ENCODE data around the gene ITGAL.

The ITGAL gene

DNA sequence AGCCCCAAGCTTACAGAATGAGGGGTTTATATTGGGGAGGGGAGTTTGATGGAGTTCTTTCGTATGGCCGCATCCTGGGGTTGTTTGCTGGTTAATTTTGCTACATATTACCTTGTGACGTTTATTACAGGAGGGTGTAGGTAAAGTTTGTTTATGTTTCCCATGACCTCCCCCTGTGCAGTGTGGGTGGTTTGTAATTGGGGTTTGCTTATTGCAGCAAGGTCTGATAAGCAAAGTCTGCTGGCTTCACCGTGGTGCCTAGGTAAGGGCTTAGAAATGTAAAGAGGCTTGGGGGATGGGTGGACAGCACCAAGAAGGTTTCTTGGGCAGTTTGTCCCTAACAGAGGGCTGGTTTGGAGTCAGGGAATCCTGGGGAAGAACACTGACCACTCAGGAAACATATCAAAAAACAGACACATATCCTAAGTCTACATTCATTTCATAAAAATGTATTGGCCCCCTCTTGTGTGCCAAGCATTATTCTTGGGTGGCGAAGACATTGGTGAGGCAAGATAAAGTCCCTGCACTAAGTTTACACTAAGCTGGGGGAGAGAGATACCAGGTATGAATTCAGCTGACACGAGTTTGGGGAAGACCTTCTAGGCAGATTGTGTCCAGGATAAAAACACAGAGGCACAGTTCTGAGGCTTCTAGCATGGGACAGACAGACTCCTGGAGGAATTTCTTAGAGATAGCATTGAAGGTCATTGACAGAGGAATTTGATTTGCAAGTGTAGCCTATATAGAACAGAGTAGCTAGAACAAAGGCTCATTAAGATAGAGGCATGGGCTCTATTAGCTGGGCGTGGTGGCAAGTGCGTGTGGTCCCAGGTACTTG is 76.1 kb downstream of the ITGAL start:
- no peak for DNase-seq

DNA sequence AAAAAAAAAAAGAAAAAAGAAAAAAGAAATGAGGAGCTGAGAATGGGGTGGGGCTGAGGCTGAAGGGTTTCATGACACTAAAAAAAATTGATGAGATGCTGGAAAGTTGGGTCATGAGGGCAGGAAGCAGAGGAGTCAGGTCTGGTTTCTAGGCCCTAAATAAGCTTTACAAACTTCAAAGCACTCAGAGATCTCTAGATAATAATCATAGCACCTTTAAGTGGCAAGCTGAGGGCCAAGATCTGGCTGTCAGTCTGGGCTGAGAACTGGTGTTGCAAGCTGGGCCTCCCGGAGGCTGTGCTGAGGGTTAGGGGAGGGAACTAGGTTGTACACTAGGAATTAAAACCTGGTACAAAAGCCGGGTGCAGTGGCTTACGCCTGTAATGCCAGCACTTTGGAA is 79.2 kb downstream of the ITGAL start:
- DNase-seq = peak; percentile 90

DNA sequence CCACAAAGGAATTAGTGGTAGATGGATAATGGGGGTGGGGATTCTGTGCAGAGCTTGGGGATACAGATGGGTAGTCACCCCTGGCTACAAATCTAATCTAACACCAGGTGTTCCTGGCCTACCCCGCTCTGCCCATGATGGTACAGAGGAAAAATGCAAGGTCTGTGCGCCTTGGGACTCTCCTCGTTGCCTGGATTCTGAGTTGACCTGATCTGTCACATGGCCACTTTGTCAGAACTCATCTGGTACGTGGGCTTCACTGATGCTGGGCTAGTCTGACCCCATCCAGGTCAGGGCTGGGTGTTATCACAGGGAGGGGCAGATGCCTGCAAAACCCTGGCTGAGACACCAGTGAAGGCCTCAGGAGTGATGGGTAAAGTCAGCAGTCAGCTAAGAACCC is 80.4 kb downstream of the ITGAL start:
- DNase-seq = no peak

DNA sequence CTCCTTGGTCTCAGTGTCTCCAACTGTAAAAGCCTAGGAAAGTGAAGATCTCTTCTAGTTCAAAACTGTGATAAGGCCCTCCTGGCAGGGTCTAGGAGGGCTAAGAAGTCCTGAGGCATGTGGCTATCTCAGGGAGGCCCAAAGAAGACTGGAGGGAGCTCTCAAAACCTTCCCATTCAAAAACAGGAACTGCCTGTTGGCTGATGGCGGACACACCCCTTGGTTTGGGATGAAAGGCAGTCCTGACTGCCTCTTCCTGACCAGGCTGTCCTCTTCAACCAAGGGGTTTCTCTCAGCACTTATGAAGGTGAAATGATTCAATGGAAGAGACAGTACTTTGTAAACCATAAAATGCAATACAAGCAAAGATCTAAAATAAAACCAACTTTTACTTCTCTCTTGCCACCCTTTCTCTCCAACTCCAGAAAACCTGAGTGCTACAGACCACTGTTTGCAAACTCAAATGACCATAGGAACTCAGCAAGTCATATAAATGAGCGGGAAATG is 80.9 kb downstream of the ITGAL start:
- no peak for DNase-seq

DNA sequence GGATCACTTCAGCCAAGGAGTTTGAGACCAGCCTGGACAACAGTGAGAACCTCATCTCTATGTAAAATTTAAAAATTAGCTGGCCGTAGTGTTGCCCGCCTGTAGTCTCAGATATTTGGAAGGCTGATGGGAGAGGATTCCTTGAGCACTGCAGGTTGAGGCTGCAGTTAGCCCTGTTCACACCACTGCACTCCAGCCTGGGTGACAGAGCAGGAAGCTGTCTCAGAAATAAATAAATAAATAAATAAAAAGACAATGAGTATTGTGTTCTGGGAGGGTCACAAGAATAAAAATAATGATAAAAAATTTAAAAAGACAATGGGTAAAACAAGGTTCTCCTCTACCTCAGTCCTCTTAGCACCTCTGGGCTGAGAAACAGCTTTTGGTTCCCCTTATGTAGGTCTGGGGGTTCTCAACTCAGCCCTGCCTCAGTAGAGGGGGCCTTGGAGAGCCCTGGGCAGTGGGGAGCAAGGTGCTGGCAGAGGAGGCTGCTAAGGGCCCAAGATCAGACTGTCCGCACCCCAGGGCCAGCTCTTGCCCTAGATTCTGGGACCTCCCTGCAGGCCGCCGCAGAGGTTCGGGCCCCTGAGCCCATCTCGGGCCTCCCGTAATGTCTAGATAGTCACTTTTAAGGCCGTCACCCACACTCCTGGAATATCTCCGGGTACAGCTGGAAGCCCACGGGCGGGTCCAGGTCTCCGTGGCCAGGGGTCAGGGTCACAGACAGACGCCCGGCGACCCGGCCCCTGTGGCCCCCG is 82.2 kb downstream of the ITGAL start:
- no peak for DNase-seq

DNA sequence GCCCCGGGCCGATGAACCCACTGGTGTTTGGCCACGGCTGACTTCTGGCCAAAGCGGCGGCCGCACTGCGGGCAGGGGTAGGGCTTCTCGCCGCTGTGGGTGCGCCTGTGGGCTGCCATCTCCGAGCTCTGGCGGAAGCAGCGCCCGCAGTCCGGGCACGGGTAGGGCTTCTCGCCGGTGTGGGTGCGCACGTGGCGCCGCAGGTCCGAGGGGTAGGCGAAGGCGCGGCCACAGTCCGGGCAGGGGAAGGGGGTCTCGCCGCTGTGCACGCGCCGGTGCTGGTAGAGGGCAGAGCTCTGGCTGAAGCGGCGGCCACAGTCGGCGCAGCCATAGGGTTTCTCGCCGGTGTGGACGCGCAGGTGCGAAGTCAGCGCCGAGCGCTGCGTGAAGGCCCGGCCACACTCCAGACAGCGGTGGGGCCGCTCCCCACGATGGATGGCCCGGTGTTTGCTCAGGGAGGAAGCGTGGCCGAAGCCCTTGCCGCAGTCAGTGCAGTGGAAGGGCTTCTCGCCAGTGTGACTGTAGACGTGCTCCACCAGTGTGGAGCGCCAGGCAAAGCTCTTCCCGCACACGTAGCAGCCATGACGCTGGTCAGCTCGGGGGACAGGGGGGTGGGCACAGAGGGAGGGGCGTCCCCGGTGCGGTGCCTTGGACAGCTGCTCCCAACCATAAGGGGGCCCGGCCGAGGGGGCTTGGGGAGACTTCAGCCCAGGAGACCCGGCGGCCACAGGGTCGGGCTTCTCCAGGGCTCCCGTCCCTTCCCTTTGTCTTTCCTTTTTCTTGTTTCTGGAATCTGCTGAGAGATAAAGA is 83.0 kb downstream of the ITGAL start:
- DNase-seq = no peak

DNA sequence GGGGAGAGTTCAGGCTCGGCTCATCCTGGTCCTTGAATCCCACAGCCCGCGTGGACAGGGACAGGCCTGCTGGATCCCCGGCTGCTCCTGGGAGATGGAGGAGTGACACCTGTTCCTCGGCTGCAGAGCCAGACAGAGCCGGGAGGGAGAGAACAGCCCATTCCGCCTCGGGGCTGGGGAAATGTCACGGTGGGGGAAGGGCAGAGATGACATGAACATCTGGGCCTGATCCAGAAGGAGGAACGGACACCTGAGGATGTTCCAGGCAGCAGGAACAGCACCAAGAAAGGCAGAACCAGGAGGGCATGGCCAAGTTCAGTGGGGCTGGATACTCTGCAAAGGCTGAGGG is 83.6 kb downstream of the ITGAL start:
- no peak for DNase-seq

DNA sequence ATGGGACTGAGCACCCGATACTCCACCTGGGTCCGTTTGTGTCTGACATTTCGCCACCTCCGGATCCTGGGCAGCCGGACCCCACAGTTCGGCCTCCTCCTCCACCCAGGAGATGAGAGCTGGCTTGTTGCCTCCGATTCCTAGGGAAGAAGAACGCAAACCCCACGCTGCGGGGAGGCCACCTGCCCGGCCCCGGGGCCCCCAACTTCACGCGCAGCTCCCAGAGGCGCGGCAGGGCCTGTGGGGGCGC is 85.1 kb downstream of the ITGAL start:
- DNase-seq = no peak

DNA sequence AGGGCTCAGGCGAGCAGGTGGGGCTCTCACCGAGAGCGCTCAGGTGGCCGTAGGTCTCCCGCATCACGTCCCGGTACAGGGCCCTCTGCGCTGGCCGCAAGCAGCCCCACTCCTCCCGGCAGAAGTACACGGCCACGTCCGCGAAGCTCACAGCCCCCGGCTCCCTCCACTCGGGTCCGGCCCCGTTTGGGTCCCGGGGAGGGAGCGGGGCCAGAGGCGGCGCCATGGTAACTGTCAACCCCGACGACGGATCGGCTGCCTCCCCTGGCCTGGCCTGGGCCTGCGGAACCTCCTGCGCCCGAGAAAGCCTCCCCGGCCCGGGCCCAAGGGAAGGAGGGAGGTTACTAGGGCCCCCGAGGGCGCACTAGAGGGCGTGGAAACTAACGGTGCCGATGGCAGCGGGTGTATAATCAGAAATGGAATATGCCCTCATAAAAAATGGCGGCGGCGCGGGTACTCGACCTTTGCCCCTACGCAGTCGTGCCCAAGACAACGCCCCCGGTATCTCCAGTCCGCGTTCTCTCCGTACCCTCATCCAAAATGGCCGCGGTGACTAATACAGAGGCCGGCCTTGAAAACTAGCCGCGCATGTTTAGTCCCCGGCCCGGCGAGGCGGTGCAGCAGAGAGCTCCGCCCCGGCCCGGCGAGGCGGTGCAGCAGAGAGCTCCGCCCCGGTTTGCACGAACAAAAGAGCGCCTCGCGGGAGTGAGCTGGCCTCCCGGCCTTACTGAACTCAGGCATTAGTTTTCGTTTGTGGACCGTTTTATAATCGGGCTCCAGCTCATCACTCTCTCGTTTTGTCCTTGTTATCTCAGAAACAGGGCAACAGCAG is 85.6 kb downstream of the ITGAL start, which contains the start of gene ZNF764:
ZNF764 (minus strand) TSS at position 418 of the 832 bp plus-strand sequence; CDS start at position 226, 192 bp downstream.
- DNase-seq = peak; percentile 99

DNA sequence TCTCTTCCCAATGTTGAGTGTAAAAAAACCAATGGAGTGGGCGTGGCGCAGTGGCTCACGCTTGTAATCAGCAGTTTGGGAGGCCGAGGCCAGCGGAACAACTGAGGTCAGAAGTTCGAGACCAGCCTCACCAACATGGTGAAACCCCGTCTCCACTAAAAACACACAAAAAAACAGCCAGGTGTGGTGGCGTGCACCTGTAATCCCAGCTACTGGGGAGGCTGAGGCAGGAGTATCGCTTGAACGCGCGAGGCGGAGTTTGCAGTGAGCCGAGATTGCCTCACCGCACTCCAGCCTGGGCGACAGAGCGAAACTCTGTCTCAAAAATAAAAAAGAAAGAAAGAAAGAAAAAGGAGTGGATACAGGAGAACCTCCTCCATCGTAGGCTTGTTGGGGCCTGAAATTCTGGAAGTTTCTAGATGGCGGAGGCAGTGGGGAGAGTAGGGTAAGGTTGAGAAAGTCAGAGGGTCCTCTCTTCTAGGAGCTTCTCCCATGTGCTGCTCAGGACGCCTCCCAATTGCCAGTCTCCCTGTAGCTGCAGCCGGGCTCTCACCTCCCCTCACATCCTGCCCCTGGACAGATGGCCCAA is 86.3 kb downstream of the ITGAL start:
- no peak for DNase-seq

DNA sequence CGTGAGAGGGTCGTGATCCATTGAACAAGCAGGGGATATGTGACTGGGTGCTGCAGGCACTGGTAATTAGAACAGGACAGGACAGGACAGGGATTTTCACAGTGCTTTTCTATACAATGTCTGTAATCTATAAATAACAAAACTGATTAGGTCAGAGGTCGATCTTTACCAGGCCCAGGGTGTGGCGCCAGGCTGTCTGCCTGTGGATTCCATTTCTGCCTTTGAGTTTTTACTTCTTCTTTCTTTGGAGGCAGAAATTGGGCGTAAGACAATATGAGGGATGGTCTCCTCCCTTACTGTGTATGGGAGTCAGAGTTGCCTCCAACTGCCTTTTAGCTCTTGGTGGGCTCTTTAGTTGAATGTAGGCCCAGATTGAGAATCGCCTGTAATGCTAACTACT is 87.1 kb downstream of the ITGAL start:
- DNase-seq = no peak

DNA sequence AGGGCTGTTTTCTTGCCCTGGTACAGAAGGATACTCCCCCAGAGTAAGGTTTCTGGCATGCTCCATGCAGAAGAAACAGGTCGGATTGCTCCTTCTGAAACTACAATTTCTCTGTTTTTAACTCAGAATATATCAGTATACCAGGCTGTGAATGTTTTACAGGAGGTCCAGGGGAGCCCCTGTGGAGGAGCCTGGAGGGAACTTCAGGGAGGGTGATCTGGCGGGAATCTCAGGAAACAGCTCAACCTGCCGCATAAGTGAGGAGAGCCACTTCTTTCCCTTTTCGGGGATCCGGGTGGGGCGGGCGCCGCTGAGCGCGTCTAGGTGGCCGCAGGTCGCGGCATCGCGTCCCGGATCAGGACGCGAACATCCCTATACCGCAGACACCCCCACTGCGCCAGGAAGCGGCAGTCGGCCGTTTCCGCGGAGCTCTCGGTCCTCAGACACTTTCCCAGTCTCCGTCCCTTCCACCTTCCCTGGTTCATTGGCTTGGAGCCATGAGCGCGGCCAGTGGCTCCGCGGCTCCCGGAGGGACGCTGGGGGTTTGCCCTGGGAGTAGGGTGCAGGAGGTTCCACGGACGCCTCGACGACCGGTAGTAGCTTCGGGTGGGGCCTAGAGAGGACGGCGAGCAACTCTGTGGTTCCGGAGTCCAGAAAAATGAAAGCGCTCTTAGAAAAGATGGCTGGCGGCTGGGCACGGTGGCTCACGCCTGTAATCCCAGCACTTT is 88.7 kb downstream of the ITGAL start:
- peak; percentile 40 for DNase-seq

DNA sequence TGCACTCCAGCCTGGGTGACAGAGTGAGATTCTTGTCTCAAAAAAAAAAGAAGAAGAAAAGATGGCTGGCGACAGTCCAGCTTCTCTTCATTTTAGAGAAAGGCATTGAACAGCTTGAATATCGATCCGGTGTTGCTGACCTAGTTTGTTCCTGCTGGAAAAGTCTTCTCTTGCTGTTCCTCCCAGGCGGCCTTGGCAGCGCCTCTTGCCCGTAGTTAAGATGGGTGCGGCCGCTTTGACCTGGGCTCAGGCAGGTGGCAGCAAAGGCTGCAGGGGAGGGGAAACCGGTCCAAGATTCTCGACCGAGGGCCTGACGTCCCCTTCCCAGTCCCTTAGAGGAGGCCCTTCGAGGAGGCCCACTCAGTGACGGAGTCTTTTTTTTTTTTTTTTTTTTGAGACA is 89.5 kb downstream of the ITGAL start:
- no peak for DNase-seq

DNA sequence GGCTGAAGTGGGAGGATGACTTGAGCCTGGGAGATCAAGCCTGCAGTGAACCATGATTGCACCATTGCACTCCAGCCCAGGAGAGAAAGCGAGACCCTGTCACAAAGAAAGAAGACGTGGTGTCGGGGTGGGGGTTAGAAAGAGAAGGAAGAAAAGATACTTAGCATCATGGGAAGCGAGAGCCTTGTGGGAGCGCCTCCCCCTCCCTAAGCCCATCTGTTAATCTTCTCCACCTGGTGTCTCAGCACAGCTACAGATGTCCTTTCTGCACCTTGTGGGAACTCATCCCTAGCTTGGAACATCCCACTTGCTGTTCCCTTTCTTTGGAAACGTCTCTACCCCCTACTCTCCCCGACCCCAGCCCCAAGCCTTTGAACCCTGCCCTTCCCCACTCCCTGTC is 93.0 kb downstream of the ITGAL start:
- no peak for DNase-seq

DNA sequence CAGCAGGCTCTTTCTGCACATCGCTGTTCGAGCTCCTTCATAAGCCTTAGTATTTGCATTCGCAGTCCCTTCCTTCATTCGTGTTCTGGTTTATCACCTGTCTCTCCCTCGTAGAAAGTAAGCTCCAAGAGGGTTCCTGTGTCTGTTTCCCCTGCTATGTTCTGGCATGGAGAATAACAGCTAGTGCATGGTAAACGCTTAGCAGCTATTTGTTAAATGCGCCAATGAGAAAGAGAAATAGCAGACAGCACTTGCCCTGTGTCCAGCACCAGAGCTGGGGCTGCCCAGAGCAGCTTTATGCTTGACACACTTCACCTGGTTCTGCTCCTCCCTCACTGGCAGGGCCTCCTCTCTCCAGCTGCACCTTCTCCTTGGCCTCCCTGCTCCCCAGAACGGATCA is 93.4 kb downstream of the ITGAL start:
- DNase-seq = no peak

DNA sequence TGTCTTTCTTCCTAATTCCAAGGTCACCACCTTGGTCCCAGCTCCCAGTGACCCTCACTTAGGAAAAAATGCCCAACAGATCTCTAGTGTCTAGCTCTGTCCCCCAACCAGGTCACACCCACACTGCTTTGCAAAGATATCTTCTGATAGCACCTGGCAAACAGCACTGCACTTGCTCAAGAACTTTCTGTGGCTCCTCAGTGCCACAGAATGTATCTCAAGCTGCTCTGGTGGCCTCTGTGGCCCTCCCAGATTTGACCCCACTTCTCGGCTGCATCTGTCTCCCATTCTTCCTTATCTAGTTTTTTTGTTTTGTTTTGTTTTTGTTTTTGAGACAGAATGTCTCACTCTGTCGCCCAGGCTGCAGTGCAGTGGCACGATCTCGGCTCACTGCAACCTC is 94.0 kb downstream of the ITGAL start:
- DNase-seq = no peak

DNA sequence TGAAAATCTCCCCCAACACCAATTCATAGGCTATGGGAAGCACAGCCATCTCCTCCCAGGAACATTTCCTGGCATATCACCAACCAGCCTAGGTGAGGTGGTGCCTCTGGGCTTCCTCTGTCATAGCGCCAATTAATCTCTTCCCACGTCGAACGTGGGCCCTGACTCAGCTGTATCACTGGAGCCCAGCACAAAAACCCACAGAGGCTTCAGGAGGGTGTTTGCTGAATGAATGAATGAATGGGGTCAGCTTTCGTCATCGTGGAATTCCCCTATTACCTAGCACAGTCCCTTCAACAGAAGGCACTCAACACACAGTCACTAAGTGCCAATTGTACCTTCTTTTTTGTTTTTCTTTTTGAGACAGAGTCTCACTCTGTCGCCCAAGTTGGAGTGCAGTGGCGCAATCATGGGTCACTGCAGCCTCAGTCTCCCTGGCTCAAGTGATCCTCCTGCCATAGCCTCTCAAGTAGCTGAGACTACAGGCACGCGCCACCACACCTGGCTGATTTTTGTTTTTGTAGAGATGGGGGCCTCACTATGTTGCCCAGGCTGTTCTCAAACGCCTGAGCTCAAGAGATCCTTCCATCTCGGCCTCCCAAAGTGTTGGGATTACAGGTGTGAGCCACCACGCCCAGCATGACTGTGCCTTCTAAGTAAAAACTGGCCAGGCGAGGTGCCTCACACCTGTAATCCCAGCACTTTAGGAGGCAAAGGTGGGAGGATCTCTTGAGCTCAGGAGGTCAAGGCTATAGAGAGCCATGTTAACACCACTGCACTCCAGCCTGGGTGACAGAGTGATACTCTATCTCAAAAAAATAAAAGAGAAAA is 94.8 kb downstream of the ITGAL start:
- DNase-seq = peak; percentile 68

DNA sequence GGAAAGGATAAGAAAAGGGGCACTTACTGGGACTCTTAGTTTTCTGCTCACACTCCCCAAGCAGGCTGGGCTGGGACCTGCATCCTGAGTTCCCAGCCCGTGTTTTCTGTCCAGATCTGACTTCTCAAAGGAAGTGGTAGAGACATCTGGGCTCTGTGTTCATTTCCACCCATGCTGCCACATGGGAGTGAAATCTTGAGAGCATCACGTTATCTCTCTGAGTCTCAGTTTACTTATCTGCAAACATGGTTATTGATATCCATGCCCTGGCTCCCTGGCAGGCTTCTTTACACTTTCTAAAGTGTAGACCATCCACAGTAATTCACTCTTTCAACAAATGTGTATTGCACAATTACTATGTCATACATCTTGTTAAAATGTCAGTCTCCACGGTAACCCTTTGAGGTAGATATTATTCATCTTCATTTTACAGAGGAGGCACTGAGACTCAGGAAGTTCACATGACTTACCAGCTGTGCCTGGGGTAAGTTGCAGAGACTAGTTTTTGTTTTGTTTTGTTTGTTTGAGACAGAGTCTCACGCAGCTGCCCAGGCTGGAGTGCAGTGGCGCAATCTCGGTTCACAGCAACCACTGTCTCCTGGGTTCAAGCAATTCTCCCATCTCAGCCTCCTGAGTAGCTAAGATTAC is 95.6 kb downstream of the ITGAL start:
- DNase-seq = peak; percentile 80

DNA sequence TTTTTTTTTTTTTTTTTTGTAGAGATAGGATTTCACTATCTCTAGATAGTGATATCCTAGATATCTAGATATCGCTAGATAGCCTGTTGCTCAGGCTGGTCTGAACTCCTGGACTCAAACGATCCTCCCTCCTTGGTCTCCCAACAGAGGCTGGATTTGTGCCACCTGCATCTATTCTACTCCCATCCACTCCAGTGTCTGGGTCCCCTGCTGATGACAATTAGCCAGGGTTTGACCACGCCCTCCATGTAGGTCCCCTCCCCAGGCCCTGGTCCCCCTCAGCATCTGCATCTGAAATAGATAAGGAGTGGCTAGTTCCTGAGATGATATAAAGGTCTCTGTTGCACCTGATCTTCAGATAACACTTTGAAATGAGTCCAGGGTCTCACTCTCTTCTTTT is 96.7 kb downstream of the ITGAL start:
- DNase-seq = no peak

Data from CD4-positive, alpha-beta T cell treated with Interleukin-17A for 1 hour (primary cell).